SK-N-SH (cell line): ENCODE results near the gene HEPHL1. TPM values are rescaled to one million over a fixed set of nuclear protein-coding genes. Genes with fewer than 3 reads are reported as not detected.

ENCODE experiments used
- CTCF ChIA-PET: fragments of 300-600, 350-600 bp; formaldehyde crosslinking; extraction: SDS; loops from one replicate; lab custom pipeline; 2021; lab: Yijun Ruan, JAX
- POLR2A ChIA-PET: fragments of 350-600 bp; sonication (Branson Sonifier 250); formaldehyde crosslinking; extraction: SDS; loops from one replicate; lab custom pipeline; 2020; ENCODE audit warnings: antibody characterized with exemption, inconsistent platforms; lab: Yijun Ruan, JAX
- DNase-seq: peaks from one replicate; pipeline ENCODE4 v3.0.0; 2012
- H2AFZ ChIP-seq: fragments of 200-600 bp; sonication (generic); 2 replicates; pipeline ENCODE4 v1.8.1; 2016; ENCODE audit warnings: antibody characterized with exemption, mild to moderate bottlenecking, low read depth
- H3F3A ChIP-seq: fragments of 200-600 bp; sonication (generic); replicated peaks from 2 replicates; pipeline ENCODE3; 2016; ENCODE audit warnings: antibody characterized with exemption, mild to moderate bottlenecking; ENCODE audit not compliant: insufficient read depth
- H3K27ac ChIP-seq, 2 experiments: fragments of 200-500 bp in 1 of 2; fragments of 200-600 bp in 1 of 2; sonication (Bioruptor generic) in 1 of 2; sonication (generic), shearing (Covaris generic) in 1 of 2; 2 replicates each; pipeline versions ENCODE4 v1.5.1 to v1.6.1; 2014 to 2016; ENCODE audit warnings: low read depth in 2 of 2, inconsistent platforms in 1 of 2, low read length in 1 of 2, mild to moderate bottlenecking in 1 of 2, mixed read lengths in 1 of 2
- H3K27me3 ChIP-seq: fragments of 200-600 bp; sonication (generic), shearing (Covaris generic); 2 replicates; pipeline ENCODE4 v1.6.1; 2016; ENCODE audit warnings: mixed run types; ENCODE audit not compliant: insufficient read depth
- H3K36me3 ChIP-seq, 2 experiments: fragments of 200-500 bp in 1 of 2; fragments of 200-600 bp in 1 of 2; sonication (Bioruptor generic) in 1 of 2; sonication (generic) in 1 of 2; replicated peaks in 1 of 2; 2 replicates each; pipeline versions ENCODE3 to v1.5.1; 2014 to 2016; ENCODE audit warnings: low read length in 1 of 2, mild to moderate bottlenecking in 1 of 2; ENCODE audit not compliant: insufficient read depth in 2 of 2, control insufficient read depth in 1 of 2
- H3K4me1 ChIP-seq, 2 experiments: fragments of 200-500 bp in 1 of 2; fragments of 200-600 bp in 1 of 2; sonication (Bioruptor generic) in 1 of 2; sonication (generic), shearing (Covaris generic) in 1 of 2; 2 replicates each; pipeline versions ENCODE4 v1.5.1 to v1.6.1; 2014 to 2016; ENCODE audit warnings: low read depth in 1 of 2, low read length in 1 of 2, mixed run types in 1 of 2; ENCODE audit not compliant: insufficient read depth in 2 of 2, control insufficient read depth in 1 of 2
- H3K4me2 ChIP-seq: fragments of 200-600 bp; sonication (generic), shearing (Covaris generic); 2 replicates; pipeline ENCODE4 v1.6.1; 2017; ENCODE audit warnings: mixed run types
- H3K4me3 ChIP-seq, 2 experiments: fragments of 200-500 bp in 1 of 2; fragments of 200-600 bp in 1 of 2; sonication (Bioruptor generic) in 1 of 2; sonication (generic), shearing (Covaris generic) in 1 of 2; 2 replicates each; pipeline versions ENCODE4 v1.5.1 to v1.8.1; 2014 to 2016; ENCODE audit warnings: low read depth in 2 of 2, inconsistent platforms in 1 of 2, low read length in 1 of 2, mild to moderate bottlenecking in 1 of 2, mixed read lengths in 1 of 2, moderate library complexity in 1 of 2
- H3K79me2 ChIP-seq: fragments of 200-600 bp; sonication (generic); 2 replicates; pipeline ENCODE4 v1.8.1; 2017; ENCODE audit warnings: mild to moderate bottlenecking; ENCODE audit not compliant: insufficient read depth
- H3K9ac ChIP-seq: fragments of 200-600 bp; sonication (generic); 2 replicates; pipeline ENCODE4 v1.6.1; 2017; ENCODE audit warnings: mixed run types
- H3K9me2 ChIP-seq: fragments of 200-600 bp; sonication (generic); 2 replicates; pipeline ENCODE4 v1.6.1; 2017; ENCODE audit warnings: mixed run types
- H3K9me3 ChIP-seq: fragments of 200-600 bp; sonication (generic); 2 replicates; pipeline ENCODE4 v1.6.1; 2017; ENCODE audit warnings: mixed run types, mild to moderate bottlenecking, moderate library complexity
- H4K20me1 ChIP-seq: fragments of 200-600 bp; sonication (generic); 2 replicates; pipeline ENCODE4 v1.6.1; 2017; ENCODE audit warnings: mild to moderate bottlenecking, mixed run types; ENCODE audit not compliant: insufficient read depth
- ELF1 ChIP-seq: IDR thresholded peaks from 2 replicates; pipeline ENCODE4 v1.4.0; 2012
- EP300 ChIP-seq, 2 experiments: IDR thresholded peaks; 2 replicates each; pipeline versions ENCODE4 v1.4.0 to v1.6.1; 2012; ENCODE audit warnings: borderline replicate concordance in 1 of 2, low read depth in 1 of 2, low read length in 1 of 2
- FOSL2 ChIP-seq: IDR thresholded peaks from 2 replicates; pipeline ENCODE4 v1.4.0; 2012; ENCODE audit warnings: low read depth, mild to moderate bottlenecking, moderate library complexity, borderline replicate concordance
- FOXM1 ChIP-seq: IDR thresholded peaks from 2 replicates; pipeline ENCODE4 v1.4.0; 2012; ENCODE audit warnings: low read depth, mild to moderate bottlenecking
- MEF2A ChIP-seq: IDR thresholded peaks from 2 replicates; pipeline ENCODE4 v1.4.0; 2012; ENCODE audit warnings: low read depth, borderline replicate concordance
- MXI1 ChIP-seq: IDR thresholded peaks from 2 replicates; pipeline ENCODE4 v1.6.1; 2012; ENCODE audit warnings: mild to moderate bottlenecking, low read depth, low read length, improper control_type of control experiment
- PBX3 ChIP-seq: IDR thresholded peaks from 2 replicates; pipeline ENCODE4; 2012
- RCOR1 ChIP-seq: fragments of 150-350 bp; IDR thresholded peaks from 2 replicates; pipeline ENCODE4 v1.6.1; 2017; ENCODE audit warnings: antibody characterized with exemption, low read length
- REST ChIP-seq: IDR thresholded peaks from 2 replicates; pipeline ENCODE4 v1.6.1; 2012; ENCODE audit warnings: mild to moderate bottlenecking, low read depth, low read length, moderate library complexity
- USF1 ChIP-seq: IDR thresholded peaks from 2 replicates; pipeline ENCODE4 v1.4.0; 2012; ENCODE audit warnings: low read depth, borderline replicate concordance
- YY1 ChIP-seq: IDR thresholded peaks from 2 replicates; pipeline ENCODE4 v1.4.0; 2012; ENCODE audit warnings: low read depth, mild to moderate bottlenecking
- ZBTB33 ChIP-seq: IDR thresholded peaks from 2 replicates; pipeline ENCODE4 v1.4.0; 2012; ENCODE audit warnings: low read depth, borderline replicate concordance
- WGBS: methylation state at CpG from one replicate; pipeline ENCODE4 v1.1.6; 2017; ENCODE audit warnings: low lambda C conversion rate; 5-methylcytosine and 5-hydroxymethylcytosine counted together
- polyA plus RNA-seq, 3 experiments: library from polyadenylated mRNA; depleted of rRNA; stranded (reverse); fragments of >200 nt; gene quantifications; 2 replicates each; pipeline ENCODE4 v1.2.3, GENCODE V29; 2012

HEPHL1 gene
- polyA plus RNA-seq, 1 of the 3 experiments (the other 2 are of a cell fraction), result not detected

GRCh38 chr11:94117197-94117574, 96.0 kb downstream of the HEPHL1 start:
- no peaks in the 10 kb centered on the region for H3K9me3 ChIP-seq
- no peak for DNase-seq
- no peaks in the 10 kb centered on the region for H3F3A ChIP-seq
- CTCF ChIA-PET, result no interaction called here
- H3K4me2 ChIP-seq, result no peak overlapping the region
- H2AFZ ChIP-seq, result no peak overlapping the region
- POLR2A ChIA-PET, result no interaction called here
- H3K36me3 ChIP-seq, result no peaks in the 10 kb centered on the region
- no peak overlapping the region for H3K27ac ChIP-seq
- H3K9ac ChIP-seq, result no peak overlapping the region
- no peak for TF ChIP-seq REST
- TF ChIP-seq FOXM1, result no peak
- TF ChIP-seq MXI1, result no peak
- TF ChIP-seq USF1, result no peak
- TF ChIP-seq ZBTB33, result no peak
- TF ChIP-seq YY1, result no peak
- TF ChIP-seq PBX3, result no peak
- no peak for TF ChIP-seq RCOR1
- TF ChIP-seq ELF1, result no peak
- TF ChIP-seq MEF2A, result no peak
- no peak for TF ChIP-seq EP300 (IDR thresholded peaks at IDR 0.05; ENCODE audit: borderline replicate concordance in 1 of 2, low read depth in 1 of 2, low read length in 1 of 2)
- TF ChIP-seq FOSL2, result no peak
- WGBS, result 100% methylated on average over 1 of the region's 1 CpG
- H3K9me2 ChIP-seq, result no peaks in the 10 kb centered on the region
- H4K20me1 ChIP-seq, result no peaks in the 10 kb centered on the region
- H3K27me3 ChIP-seq, result no peaks in the 10 kb centered on the region
- no peaks in the 10 kb centered on the region for H3K79me2 ChIP-seq
- no peak overlapping the region for H3K4me3 ChIP-seq
- no peaks in the 10 kb centered on the region; a peak in 1 of 4 replicates for H3K4me1 ChIP-seq
